Urothelium cell line (cell line): Measurements from ENCODE around the gene FRMD6.
"Not testable (repeated sequence)": the region's sequence is repeated elsewhere in the genome, so short reads cannot be mapped to it uniquely, and the experiment has no call there.

Experiments used
- DNase-seq: peaks from one replicate; pipeline ENCODE4 v3.0.0; 2011; ENCODE audit warnings: low spot score, mixed read lengths
- FAIRE-seq: peaks from 2 replicates; lab custom pipeline; 2011; peaks lifted over from hg19 to GRCh38; lab: Jason Lieb, UNC

The FRMD6 gene

DNA sequence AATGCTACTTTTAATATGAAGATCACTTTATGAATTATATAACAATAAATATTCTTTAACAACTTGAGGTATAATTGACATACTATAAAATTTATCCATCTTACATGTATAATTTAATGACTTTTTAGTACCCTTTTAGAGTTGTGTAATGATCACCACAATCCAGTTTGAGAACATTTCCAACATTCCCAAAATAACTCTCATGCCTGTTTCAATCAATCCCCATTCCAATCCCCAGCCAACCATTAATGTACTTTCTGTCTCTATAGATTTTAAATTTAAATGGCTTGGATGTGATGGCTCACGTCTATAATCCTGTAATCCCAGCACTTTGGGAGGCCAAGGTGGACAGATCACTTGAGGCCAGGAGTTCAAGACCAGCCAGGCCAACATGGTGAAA is 23.5 kb upstream of the FRMD6 start:
- DNase-seq = no peak
- FAIRE-seq = no peak

DNA sequence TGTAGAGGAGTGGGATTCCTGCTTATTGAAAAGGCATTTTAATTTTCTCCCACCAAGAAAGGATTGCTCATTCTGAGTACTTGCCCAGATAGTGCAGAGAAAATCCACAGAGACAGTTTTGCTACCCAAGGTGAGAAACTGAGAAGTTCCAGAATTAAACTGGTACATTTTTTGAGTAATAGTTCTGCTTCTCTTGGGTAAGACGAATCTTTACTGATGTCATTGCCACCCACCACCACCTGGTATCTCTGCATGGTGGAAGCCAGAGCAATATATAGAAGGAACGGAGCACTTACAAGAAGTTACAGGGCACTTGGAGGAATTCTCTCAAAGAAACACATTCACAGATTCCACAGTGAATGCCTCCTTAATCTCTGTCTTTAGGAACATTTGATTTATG is 20.7 kb upstream of the FRMD6 start:
- DNase-seq = no peak
- FAIRE-seq = no peak

DNA sequence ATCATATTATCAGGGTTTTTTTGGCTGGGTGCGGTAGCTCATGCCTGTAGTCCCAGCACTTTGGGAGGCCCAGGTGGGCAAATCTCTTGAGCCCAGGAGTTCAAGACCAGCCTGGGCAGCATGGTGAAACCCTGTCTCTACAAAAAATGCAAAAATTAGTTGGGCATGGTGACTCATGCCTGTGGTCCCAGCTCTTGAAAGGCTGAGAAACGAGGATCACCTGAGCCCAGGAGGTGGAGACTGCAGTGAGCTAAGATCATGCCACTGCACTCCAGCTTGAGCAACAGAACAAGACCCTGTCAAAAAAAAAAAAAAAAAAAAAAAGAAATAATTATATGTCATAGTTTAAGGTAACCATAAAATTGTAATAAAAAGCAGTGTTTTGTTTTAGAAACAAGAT is 18.4 kb upstream of the FRMD6 start:
- not testable (repeated sequence) for FAIRE-seq, DNase-seq

DNA sequence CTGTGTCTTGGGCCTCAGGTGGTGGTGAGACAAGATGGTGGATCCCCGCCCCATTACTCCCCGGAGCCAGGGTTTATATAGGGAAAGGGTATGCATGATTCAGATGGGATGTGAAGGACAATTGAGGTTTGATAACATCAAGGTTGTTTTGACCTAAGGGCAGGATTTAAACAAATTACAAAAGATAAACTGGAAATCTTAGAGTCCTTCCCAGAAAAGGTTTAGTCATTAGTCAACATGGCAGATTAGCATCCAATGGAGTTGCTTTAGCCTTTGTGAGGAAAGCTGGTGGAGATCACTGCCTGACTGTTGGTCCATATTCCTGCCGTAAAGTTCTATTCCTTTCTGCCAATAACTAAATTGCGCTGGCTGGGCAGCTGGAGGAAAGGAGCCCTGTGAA is 15.6 kb upstream of the FRMD6 start:
- peak; percentile 75 for FAIRE-seq
- no peak for DNase-seq

DNA sequence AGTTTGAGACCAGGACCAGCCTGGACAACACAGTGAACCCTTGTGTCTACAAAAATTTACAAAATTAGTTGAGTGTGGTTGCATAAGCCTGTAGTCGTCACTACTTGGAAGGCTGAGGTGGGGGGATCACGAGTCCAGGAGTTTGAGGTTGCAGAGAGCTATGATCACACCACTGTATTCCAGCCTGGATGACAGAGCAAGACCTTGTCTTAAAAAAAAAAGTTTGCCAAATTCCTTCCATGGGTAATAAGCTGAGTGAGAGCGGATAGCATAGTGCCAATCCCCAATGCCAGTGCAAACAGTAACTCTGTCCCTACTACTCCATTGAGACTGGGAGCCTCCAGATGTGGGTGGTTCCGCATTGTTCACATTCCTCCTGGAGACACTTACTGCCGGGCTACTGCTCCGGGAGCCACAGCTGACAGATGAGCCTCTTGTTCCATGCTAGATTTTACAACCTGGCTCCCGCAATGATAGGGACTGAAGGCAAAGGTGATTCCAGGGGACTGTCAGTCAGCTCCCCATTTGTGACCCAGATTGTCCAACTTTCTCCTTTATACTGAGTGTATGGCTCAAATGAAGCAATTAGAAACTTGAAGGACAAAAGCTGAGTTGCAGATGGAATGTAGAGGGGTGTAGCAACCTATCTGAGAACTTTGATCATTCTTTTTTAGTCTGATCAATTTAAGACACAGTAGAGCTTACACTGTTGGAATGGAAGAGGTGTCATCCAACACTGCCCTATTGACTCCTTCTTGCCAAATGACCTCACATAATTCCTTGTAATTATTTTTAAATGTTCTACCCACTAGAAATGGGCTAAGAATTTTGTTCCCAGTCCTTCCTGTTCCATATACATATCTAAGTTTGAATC is 13.4 kb upstream of the FRMD6 start:
- peak; percentile 88 for DNase-seq
- peak; percentile 77 for FAIRE-seq

- no peak for FAIRE-seq
- DNase-seq = no peak
Measured at GRCh38 chr14:51639668-51640316, 11.9 kb upstream of the FRMD6 start.

DNA sequence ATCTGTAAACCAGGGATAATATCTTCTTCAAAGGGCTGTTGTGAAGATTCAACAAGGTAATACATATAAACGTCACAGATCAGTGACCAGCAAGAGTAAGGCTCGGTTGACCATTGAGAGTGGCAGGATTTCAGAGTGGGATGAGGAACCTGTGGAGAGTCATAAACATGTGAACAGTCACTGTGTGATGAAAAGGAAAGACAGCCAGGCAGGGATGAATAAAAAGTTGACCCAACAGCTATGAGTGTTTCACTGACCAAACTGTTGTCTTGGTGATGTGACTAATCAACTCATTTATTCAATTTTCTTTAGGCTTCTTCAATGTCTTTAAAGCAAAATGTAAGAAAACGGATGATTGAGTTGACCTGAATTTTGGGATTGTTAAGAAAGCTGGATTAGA is 8.6 kb upstream of the FRMD6 start:
- DNase-seq = no peak
- FAIRE-seq = no peak

DNA sequence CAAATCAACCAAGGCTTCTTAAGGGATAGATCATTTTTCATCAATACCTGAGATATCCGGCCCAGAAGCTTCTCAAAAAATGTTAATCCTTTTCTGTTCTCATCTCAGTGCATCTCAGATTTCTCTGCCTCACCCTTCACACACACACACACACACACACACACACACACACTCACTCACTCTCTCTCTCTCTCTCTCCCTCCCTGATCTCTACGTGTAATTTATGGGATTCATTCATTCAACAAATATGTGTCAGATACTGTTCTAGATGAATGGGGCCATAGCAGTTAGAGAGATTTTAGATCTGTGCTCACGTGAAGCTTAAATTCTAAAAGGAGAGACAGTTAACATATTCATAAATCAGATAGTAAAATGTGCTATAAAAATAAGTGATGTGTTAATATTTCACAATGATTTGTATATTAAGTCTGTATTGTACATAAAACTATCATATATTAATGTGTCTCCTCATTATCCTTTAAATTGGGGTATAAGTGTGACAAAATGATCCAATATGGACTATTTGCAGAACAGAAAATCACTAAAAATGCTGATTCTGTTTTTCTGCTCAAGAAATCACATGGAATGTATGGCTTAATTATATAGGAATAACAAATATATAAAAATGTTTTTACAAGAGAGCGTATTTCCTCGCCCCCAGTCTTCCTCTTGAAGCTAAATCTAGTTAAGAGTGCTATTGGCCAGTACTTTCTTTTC is 7.3 kb upstream of the FRMD6 start:
- DNase-seq (no peak), FAIRE-seq (no peak)

DNA sequence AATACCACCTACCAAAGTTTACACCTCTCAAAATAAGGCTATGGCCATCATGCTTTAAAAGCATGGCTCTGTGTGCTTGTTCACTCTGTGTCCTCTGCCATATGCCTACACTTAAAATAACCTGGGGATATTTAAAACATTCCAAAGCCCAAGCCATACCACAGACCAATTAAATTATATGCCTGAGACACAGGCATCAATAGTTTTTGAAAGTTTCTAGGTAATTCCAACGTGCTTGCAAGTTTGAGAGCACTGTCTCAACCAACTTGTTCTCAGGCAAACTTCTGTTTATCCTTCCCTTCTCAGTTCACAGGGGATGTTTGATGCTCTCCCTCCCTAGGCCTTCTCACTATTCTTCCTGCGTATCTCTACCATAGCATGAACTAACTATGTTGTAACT is 3.4 kb upstream of the FRMD6 start:
- DNase-seq = no peak
- FAIRE-seq = peak; percentile 27

GRCh38 chr14:51650716-51651387 is 858 bp upstream of the FRMD6 start:
- peak; percentile 35 for FAIRE-seq
- DNase-seq = peak; percentile 30

- FAIRE-seq (peak; percentile 74), DNase-seq (no peak)
Measured at GRCh38 chr14:51652168-51653078, 713 bp downstream of the FRMD6 start.

GRCh38 chr14:51653079-51653774 is 1.5 kb downstream of the FRMD6 start:
- peak; percentile 50 for DNase-seq
- FAIRE-seq = no peak

DNA sequence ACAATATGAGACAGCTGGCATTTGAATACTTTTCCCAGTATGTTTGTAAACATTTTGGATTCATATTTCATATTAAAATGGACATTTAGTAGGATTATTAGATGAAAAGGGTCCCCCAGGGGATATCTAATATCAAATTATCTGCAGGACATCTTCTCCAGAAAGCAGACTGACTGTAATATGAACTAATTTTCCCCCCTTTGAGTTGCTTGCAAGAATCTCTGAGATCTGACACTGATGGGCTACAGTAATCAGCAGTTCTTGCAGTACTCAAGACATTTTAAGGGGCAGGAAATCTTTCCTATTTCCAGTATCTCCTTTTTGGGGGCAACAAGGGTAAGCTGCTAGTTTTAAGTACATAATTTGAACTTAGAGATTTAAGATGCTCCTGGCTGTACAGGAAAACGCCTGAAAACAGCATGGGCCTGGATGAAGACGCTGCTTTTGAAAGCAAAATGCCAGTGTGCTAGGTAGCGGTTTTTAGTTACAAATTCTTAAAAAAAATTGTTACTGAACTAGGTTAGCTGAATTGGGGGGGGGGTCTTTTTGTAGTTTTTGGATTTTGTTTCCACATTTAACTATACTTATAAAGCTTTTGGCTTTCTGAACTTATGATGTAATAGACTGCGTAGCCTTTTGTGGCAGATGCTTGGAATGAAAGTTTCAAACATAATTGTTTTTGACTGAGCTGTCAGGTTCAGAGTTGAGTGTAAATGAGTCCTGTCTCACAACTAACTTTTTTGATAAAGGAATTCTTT is 2.2 kb downstream of the FRMD6 start:
- FAIRE-seq (no peak), DNase-seq (no peak)

- DNase-seq (no peak), FAIRE-seq (no peak)
Measured at GRCh38 chr14:51654533-51654845, 2.8 kb downstream of the FRMD6 start.

DNA sequence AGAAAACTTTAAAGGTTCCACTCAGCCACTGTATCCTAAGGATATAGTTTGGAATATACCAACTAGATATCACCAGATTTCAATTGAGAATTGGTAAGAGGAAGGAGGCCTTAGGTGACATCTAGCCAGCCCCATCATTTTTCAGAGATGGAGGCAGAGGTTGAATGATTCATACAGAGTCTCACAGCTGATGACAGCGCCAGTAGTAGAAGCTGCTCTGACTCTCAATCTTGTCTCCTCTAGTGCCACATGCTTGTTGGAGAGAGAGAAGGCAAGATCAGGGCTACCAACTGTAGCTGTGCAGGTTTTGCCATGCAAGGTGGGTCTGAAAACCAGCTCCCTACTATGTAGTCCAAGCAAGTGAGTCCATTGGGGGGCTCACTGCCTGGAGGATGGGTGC is 6.1 kb downstream of the FRMD6 start:
- DNase-seq = no peak

DNA sequence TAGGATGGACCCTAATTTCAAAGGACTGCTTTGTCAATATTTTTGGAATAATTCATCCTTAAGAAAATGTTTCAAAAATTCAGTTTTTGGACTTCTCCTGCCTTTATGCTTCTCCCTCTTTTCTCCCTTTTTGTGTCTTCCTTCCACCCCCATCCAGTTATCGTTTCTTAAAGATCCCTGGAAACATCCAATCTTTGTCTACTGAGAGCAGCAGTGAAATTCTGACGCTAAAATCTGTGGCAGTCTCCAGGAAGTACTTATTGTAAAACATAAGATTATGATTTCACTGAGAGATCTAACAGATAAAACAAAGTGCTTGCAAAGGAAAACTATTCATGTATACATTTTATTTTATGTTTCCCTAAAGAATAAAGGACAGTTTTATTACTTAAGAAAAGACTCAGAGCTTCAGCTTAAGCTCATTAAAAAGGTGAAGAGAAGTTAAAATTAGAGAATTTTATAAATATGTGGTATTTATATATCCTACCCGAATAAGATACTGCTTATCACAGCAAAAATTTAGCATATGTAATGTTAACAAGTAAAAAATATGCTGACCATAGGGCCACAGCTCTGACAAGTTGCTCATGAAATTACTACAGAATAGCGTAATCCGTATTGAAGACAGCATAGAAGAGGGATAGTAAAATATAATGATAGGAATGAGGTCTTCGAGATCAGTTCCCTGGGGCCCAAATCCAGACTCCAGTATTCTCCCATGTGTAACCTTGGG is 6.9 kb downstream of the FRMD6 start:
- FAIRE-seq = no peak

More for the DNA sequence above, 6.1 kb downstream of the FRMD6 start:
- peak; percentile 87 for FAIRE-seq

GRCh38 chr14:51660741-51661140 is 9.0 kb downstream of the FRMD6 start:
- peak; percentile 79 for FAIRE-seq
- no peak for DNase-seq

More for the DNA sequence above, 6.9 kb downstream of the FRMD6 start:
- no peak for DNase-seq

DNA sequence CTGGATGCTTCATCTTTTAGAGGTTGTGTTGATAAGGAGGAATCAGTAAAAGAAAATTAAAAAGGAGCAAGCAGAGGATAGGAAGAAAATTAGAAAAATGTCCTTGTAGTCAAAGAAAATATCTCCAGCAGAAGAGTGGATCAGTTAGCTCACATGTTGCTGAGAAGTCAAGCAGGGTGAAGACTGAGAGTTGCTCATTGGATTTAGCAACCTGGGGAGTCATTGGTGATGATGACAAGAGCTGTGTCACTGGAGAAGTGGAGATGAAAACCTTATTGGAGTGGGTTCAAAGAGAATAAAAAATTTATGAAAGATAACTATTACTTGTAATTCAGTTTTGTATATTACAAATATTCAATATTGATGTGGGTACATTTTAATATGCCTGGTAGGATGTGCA is 9.8 kb downstream of the FRMD6 start:
- DNase-seq (no peak), FAIRE-seq (no peak)
